Duodenal mucosa (tissue), 2 donors: ENCODE data around the gene CEP128.

ENCODE experiments used
- H3K27ac ChIP-seq: one replicate; pipeline ENCODE4 v1.7.0; 2013; ENCODE audit warnings: low read depth, low read length
- H3K27me3 ChIP-seq, 2 donors: one replicate each; pipeline ENCODE4 v1.7.0; 2013; ENCODE audit warnings: low read length in 2 of 2, control low read depth in 1 of 2; ENCODE audit not compliant: insufficient read depth in 2 of 2, control insufficient read depth in 1 of 2
- H3K36me3 ChIP-seq, 2 donors: one replicate each; pipeline ENCODE4 v1.7.0; 2013; ENCODE audit warnings: low read length in 2 of 2, control low read depth in 1 of 2; ENCODE audit not compliant: insufficient read depth in 2 of 2, control insufficient read depth in 1 of 2
- H3K4me1 ChIP-seq, 2 donors: one replicate each; pipeline ENCODE4 v1.7.0; 2013; ENCODE audit warnings: low read length in 2 of 2, control low read depth in 1 of 2; ENCODE audit not compliant: insufficient read depth in 2 of 2, control insufficient read depth in 1 of 2
- H3K4me3 ChIP-seq, 2 donors: one replicate each; pipeline ENCODE4 v1.7.0; 2013; ENCODE audit warnings: low read length in 2 of 2, low read depth in 1 of 2
- H3K9ac ChIP-seq, 2 donors: one replicate each; pipeline ENCODE4 v1.7.0; 2013; ENCODE audit warnings: low read length in 2 of 2, low read depth in 1 of 2
- H3K9me3 ChIP-seq, 2 donors: one replicate each; pipeline ENCODE4 v1.7.0; 2013; ENCODE audit warnings: low read length in 2 of 2, control low read depth in 1 of 2; ENCODE audit not compliant: control insufficient read depth in 1 of 2

Gene CEP128

GRCh38 chr14:80522936-80523335, 418.6 kb downstream of the CEP128 start:
- Histone ChIP-seq H3K27ac (no peak overlapping the region), H3K9me3 (no peaks in the 10 kb centered on the region), H3K4me3 (no peak overlapping the region), H3K4me1 (no peaks in the 10 kb centered on the region), H3K27me3 (no peaks in the 10 kb centered on the region), H3K9ac (no peak overlapping the region), H3K36me3 (no peaks in the 10 kb centered on the region)

- no peaks in the 10 kb centered on the region for H3K36me3 ChIP-seq
- no peak overlapping the region for H3K9ac ChIP-seq
- H3K4me3 ChIP-seq = no peak overlapping the region
- H3K27me3 ChIP-seq = no peaks in the 10 kb centered on the region
- H3K9me3 ChIP-seq = no peaks in the 10 kb centered on the region
- no peak overlapping the region for H3K27ac ChIP-seq
- no peaks in the 10 kb centered on the region for H3K4me1 ChIP-seq
Measured at GRCh38 chr14:80522411-80522810, 419.1 kb downstream of the CEP128 start.

GRCh38 chr14:80521456-80521855, 420.1 kb downstream of the CEP128 start:
- no peaks in the 10 kb centered on the region for H3K27me3 ChIP-seq
- H3K27ac ChIP-seq = no peak overlapping the region

GRCh38 chr14:80519002-80519401, 422.5 kb downstream of the CEP128 start:
- Histone ChIP-seq H3K27me3 (no peaks in the 10 kb centered on the region), H3K27ac (no peak overlapping the region), H3K4me3 (no peak overlapping the region)

More at GRCh38 chr14:80521456-80521855, 420.1 kb downstream of the CEP128 start:
- Histone ChIP-seq H3K4me1 (no peaks in the 10 kb centered on the region), H3K9me3 (no peaks in the 10 kb centered on the region), H3K9ac (no peak overlapping the region), H3K36me3 (no peaks in the 10 kb centered on the region), H3K4me3 (no peak overlapping the region)

GRCh38 chr14:80518173-80518572, 423.4 kb downstream of the CEP128 start:
- no peaks in the 10 kb centered on the region for H3K9me3 ChIP-seq
- no peak overlapping the region for H3K9ac ChIP-seq
- H3K36me3 ChIP-seq = no peaks in the 10 kb centered on the region
- H3K4me3 ChIP-seq = no peak overlapping the region
- H3K4me1 ChIP-seq = no peaks in the 10 kb centered on the region
- H3K27ac ChIP-seq = no peak overlapping the region
- no peaks in the 10 kb centered on the region for H3K27me3 ChIP-seq

More at GRCh38 chr14:80519002-80519401, 422.5 kb downstream of the CEP128 start:
- Histone ChIP-seq H3K9ac (no peak overlapping the region), H3K9me3 (no peaks in the 10 kb centered on the region), H3K36me3 (no peaks in the 10 kb centered on the region), H3K4me1 (no peaks in the 10 kb centered on the region)

GRCh38 chr14:80507292-80507869, 434.2 kb downstream of the CEP128 start:
- no peak overlapping the region for H3K27ac ChIP-seq
- H3K27me3 ChIP-seq = no peaks in the 10 kb centered on the region
- no peaks in the 10 kb centered on the region for H3K4me1 ChIP-seq
- no peak overlapping the region for H3K4me3 ChIP-seq
- H3K36me3 ChIP-seq = no peaks in the 10 kb centered on the region
- no peaks in the 10 kb centered on the region for H3K9me3 ChIP-seq
- no peak overlapping the region for H3K9ac ChIP-seq

- no peak overlapping the region for H3K4me3 ChIP-seq
- no peaks in the 10 kb centered on the region for H3K36me3 ChIP-seq
- no peaks in the 10 kb centered on the region for H3K27me3 ChIP-seq
- H3K9ac ChIP-seq = no peak overlapping the region
- no peaks in the 10 kb centered on the region for H3K4me1 ChIP-seq
- H3K27ac ChIP-seq = no peak overlapping the region
- no peaks in the 10 kb centered on the region for H3K9me3 ChIP-seq
Measured at GRCh38 chr14:80504781-80505180, 436.8 kb downstream of the CEP128 start.

GRCh38 chr14:80498533-80498932, 443.0 kb downstream of the CEP128 start:
- Histone ChIP-seq H3K9me3 (no peaks in the 10 kb centered on the region), H3K4me3 (no peak overlapping the region), H3K36me3 (no peaks in the 10 kb centered on the region), H3K27me3 (no peaks in the 10 kb centered on the region), H3K9ac (no peak overlapping the region), H3K4me1 (no peaks in the 10 kb centered on the region), H3K27ac (no peak overlapping the region)

GRCh38 chr14:80496090-80496489, 445.4 kb downstream of the CEP128 start:
- Histone ChIP-seq H3K9me3 (no peaks in the 10 kb centered on the region), H3K4me1 (peaks cover 4% of the 10 kb centered on the region in 2 donors), H3K9ac (no peak overlapping the region), H3K27ac (no peak overlapping the region), H3K4me3 (no peak overlapping the region), H3K36me3 (no peaks in the 10 kb centered on the region), H3K27me3 (no peaks in the 10 kb centered on the region)

GRCh38 chr14:80494769-80495168, 446.8 kb downstream of the CEP128 start:
- no peak overlapping the region for H3K4me3 ChIP-seq
- peaks cover 6% of the 10 kb centered on the region in 2 donors for H3K4me1 ChIP-seq

GRCh38 chr14:80493620-80494019, 447.9 kb downstream of the CEP128 start:
- Histone ChIP-seq H3K27ac (no peak overlapping the region), H3K36me3 (no peaks in the 10 kb centered on the region), H3K27me3 (no peaks in the 10 kb centered on the region)

More at GRCh38 chr14:80494769-80495168, 446.8 kb downstream of the CEP128 start:
- Histone ChIP-seq H3K36me3 (no peaks in the 10 kb centered on the region), H3K27me3 (no peaks in the 10 kb centered on the region), H3K27ac (no peak overlapping the region), H3K9ac (no peak overlapping the region), H3K9me3 (no peaks in the 10 kb centered on the region)

More at GRCh38 chr14:80493620-80494019, 447.9 kb downstream of the CEP128 start:
- Histone ChIP-seq H3K9me3 (no peaks in the 10 kb centered on the region), H3K4me3 (no peak overlapping the region), H3K9ac (no peak overlapping the region), H3K4me1 (peaks cover 6% of the 10 kb centered on the region in 2 donors)
